Activated T-helper 2 cell treated with anti-CD3 and anti-CD28 coated beads, Interferon-gamma antibody, Interleukin-2, Interleukin-4, amounts not matched to agents 10 μg/mL and 5 μg/mL and 100 μg/mL, durations not matched to agents 14 hours and 24 hours and 36 hours (primary cell): ENCODE measurements around the gene HEATR5A. TPM values are rescaled to one million over a fixed set of nuclear protein-coding genes. Genes with fewer than 3 reads are reported as not detected.

Source experiments
- DNase-seq: peaks from one replicate; pipeline ENCODE4 v3.0.0; 2021; ENCODE audit warnings: low spot score
- H3K27ac Mint-ChIP-seq: one replicate; pipeline ENCODE4 v1.8.0; 2021; ENCODE audit warnings: mixed read lengths
- H3K27me3 Mint-ChIP-seq: one replicate; pipeline ENCODE4 v1.8.0; 2021; ENCODE audit warnings: low read depth, mixed read lengths
- H3K36me3 Mint-ChIP-seq: one replicate; pipeline ENCODE4 v1.8.0; 2021; ENCODE audit warnings: low read depth, mixed read lengths
- H3K4me1 Mint-ChIP-seq: one replicate; pipeline ENCODE4 v1.8.0; 2021; ENCODE audit warnings: low read depth, mixed read lengths
- H3K4me3 Mint-ChIP-seq: one replicate; pipeline ENCODE4 v1.8.0; 2021; ENCODE audit warnings: low read depth, mild to moderate bottlenecking, moderate library complexity, mixed read lengths
- H3K9me3 Mint-ChIP-seq: one replicate; pipeline ENCODE4 v1.8.0; 2021; ENCODE audit warnings: mixed read lengths
- intact Hi-C: fragments of 100-400 bp; cut with micrococcal nuclease; formaldehyde crosslinking; loops from one replicate; pipeline ENCODE4 v1.15.1; 2023
- total RNA-seq: library from RNA; stranded (reverse); gene quantifications from 2 replicates; pipeline ENCODE4 v1.2.3, GENCODE V29; 2022

HEATR5A gene
- total RNA-seq, 1 donor from 2014 or later: 23.1 TPM

DNA sequence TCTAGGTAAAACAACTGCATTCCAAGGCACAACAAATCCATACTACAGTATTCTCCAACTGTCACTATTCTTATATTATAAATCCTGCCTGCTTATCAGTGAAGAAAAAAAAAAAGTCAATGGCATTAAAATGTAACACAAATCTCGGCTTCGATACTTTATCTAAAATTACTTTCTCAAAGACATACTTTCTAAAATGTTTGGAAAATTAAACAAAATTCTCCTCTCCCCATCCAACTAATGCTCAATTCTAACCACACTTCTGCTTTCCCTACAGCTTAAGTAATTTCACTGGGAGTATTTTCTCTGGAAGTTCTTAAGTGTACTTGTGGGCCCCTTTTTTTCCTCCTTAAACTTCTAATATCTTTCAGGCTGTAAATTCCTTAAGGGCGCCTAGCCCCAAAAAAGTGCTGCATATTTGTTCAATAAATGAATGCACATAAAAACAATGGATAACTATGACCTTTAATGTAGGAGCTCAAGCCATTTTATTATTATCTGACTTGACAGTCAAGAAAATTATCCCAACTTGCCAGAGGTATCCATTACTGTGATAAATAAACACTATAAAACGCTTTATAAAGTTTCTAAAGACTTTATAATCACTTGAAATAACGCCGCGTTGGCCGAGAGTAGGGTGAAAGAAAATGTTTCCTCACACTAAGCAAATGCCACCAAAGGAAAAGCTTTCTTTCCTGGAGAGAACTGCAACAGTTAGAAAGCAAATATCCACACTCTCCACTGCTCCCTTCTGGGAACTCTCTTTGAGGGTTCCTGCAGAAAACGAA, 977 bp downstream of the HEATR5A start:
- no peaks in the 10 kb centered on the region for H3K36me3 Mint-ChIP-seq
- H3K27ac Mint-ChIP-seq: no peak overlapping the region
- intact Hi-C loops: no loop called here
- H3K9me3 Mint-ChIP-seq: no peaks in the 10 kb centered on the region
- H3K4me1 Mint-ChIP-seq: peaks cover 24% of the 10 kb centered on the region
- peak overlapping the region; percentile 95 for H3K4me3 Mint-ChIP-seq
- H3K27me3 Mint-ChIP-seq: no peaks in the 10 kb centered on the region
- DNase-seq: no peak

DNA sequence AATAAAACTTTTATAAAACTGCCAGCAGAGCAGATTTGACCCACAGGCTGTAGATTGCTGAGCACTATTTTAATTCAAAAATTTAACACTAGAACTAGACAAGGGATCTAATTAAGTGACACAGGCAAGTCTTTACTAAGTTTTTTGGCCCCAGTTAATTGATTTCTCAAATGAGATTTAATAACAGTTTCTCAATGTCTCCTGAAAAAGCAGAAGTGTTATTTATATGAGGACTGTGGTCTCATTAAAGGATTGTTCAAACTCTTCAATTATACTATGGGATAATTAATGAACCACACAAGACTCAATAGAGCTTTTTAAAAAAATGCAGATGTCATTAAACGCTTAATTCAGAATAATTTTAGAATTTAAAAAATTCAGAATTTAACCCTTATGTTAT, 1.9 kb downstream of the HEATR5A start:
- Mint-ChIP-seq H3K27ac (no peak overlapping the region), H3K36me3 (no peaks in the 10 kb centered on the region), H3K4me1 (peaks cover 29% of the 10 kb centered on the region), H3K4me3 (no peak overlapping the region), H3K9me3 (no peaks in the 10 kb centered on the region), H3K27me3 (no peaks in the 10 kb centered on the region)
- intact Hi-C loops: no loop called here
- no peak for DNase-seq

DNA sequence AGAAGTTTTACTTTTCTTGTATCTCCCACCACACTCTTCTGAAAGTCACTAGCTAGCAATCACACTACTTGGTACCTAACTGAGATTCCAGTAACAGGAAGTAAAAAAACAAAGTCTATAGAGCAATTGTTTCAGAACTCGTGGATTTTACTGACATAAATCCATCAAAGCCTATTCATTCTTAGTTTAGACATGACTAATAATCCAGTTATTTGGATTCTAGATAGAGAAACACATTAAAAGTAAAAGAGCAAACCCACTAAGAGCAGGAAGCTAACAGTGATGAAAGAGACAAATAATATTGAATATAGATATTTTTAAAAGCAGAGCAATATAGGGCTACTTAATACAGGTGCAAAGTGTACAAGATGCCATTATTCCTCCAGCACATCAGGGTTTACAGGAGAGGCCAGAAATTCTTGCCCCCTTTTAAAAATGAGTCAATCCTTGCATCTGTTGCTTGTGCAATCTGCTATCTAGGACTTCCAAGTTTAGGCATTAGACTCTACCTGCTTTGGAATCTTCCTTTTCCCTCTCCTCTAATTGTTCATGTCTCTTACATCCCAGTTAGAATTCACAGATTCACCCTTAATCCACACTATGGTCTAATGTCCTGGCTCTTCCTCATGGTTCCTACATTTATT, 6.0 kb downstream of the HEATR5A start:
- intact Hi-C loops: no loop called here
- no peaks in the 10 kb centered on the region for H3K27me3 Mint-ChIP-seq
- H3K4me1 Mint-ChIP-seq: peaks cover 21% of the 10 kb centered on the region
- H3K9me3 Mint-ChIP-seq: no peaks in the 10 kb centered on the region
- no peaks in the 10 kb centered on the region for H3K36me3 Mint-ChIP-seq
- no peak for DNase-seq
- H3K27ac Mint-ChIP-seq: peak overlapping the region; percentile 5
- H3K4me3 Mint-ChIP-seq: no peak overlapping the region

DNA sequence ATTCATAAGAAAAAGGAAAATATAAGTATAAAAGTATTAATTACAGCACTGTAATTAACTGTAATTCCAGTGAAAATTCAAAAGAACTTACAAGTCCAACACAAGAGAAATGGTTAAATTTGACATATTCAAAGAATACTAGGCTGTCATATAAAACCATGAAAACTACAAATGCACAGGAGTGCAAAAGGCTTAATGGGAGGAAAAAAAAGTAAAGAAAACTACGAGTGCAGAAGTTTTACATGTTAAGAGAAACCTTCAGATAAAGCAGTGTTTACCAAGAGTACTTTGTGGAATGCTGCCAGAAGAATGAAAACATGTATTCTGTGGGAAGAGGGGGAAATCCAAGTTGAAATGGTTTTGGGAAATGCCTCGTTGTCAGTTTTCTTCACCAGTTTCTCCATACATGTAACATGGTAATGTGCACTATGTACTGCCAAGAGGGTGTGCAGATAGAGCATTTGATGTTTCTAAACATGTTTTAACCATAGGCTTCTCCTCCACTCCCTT, 9.1 kb downstream of the HEATR5A start:
- no peaks in the 10 kb centered on the region for H3K36me3 Mint-ChIP-seq
- H3K9me3 Mint-ChIP-seq: no peaks in the 10 kb centered on the region
- H3K27ac Mint-ChIP-seq: no peak overlapping the region
- no peaks in the 10 kb centered on the region for H3K27me3 Mint-ChIP-seq
- H3K4me3 Mint-ChIP-seq: no peak overlapping the region
- DNase-seq: no peak
- intact Hi-C loops: no loop called here
- H3K4me1 Mint-ChIP-seq: peaks cover 14% of the 10 kb centered on the region

DNA sequence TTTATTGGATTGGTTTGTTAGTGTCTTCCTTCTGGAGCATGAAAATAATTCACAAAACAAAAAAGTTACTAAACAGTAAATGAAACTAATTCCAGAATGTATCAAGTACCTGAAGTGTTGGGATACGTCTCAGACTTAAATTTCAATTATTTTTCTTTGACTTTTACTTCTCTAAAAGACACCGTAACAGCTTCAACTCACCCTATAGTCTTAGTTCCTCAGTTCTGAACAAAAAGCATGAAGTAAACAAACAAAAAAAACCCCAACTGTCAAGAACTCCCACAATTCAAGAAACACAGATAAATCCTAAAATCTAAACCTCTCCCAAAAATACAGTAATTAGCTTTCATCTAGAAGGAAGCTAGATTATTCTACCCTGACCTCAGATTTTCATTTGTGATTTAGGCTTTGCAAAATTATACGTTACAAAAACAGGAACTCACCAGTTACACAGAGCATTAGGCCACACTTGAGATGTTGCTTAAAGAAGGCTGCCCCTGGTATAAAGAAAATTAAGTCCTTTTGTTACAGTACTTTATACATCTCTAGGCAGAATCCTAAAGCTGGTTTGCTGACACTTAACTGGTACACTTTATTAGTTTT, 10.2 kb downstream of the HEATR5A start:
- intact Hi-C loops: no loop called here
- Mint-ChIP-seq H3K36me3 (no peaks in the 10 kb centered on the region), H3K27me3 (no peaks in the 10 kb centered on the region), H3K4me3 (no peak overlapping the region), H3K27ac (no peak overlapping the region), H3K4me1 (peaks cover 18% of the 10 kb centered on the region), H3K9me3 (no peaks in the 10 kb centered on the region)
- DNase-seq: no peak

DNA sequence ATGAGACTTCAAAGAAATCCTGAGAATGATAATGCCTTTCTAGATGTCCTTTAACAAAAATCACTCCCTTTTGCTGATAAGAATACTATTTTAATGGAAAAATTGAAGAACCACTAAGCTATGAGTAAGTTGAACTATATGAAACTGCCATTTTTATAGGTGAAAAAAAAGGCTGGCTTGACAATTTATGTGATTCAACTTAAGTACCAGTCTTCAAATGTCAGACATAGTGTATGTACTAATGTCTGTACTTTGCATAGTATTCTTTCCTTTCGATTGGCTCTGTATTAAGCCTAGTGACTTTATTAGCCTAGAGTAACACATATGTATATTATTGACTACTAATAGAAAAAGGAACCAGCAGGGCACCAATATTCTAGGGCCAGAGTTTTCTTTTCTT, 11.9 kb downstream of the HEATR5A start:
- no peaks in the 10 kb centered on the region for H3K9me3 Mint-ChIP-seq

DNA sequence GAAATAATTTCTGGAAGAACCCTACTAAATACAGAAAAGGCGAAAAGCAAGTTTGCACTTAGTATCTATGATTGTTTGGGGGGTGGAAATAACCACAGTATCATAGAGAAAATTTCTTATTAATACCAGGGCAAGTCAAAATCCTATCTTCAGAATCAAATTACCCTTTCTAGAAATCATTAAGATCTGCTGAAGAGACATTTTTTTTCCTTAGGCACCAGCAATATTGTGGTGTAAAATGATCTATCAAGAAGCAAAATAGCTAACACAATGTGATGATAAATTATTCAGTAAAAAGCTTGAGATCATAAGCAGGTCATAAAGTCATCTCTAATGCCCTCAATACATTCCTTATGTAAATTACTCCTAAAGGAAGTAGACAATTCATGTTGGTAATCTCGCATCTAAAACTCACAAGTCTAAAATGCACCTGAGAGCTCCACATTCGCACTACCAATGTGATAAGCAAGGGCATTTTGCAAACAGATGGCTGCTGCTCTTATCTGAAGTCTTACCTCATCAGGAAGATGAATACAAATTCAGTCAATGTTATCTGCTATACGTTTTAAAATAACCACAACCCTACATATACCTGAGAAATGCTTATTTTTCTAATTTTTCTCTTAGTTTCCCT, 14.6 kb downstream of the HEATR5A start:
- Mint-ChIP-seq H3K4me1 (peaks cover 16% of the 10 kb centered on the region), H3K36me3 (peaks cover 9% of the 10 kb centered on the region), H3K27ac (no peak overlapping the region), H3K4me3 (no peak overlapping the region), H3K27me3 (no peaks in the 10 kb centered on the region), H3K9me3 (no peaks in the 10 kb centered on the region)
- intact Hi-C loops: no loop called here
- DNase-seq: no peak

More for the DNA sequence above, 11.9 kb downstream of the HEATR5A start:
- H3K36me3 Mint-ChIP-seq: no peaks in the 10 kb centered on the region
- peak overlapping the region; percentile 7 for H3K27ac Mint-ChIP-seq
- no peak for DNase-seq
- no peak overlapping the region for H3K4me3 Mint-ChIP-seq
- peaks cover 12% of the 10 kb centered on the region for H3K4me1 Mint-ChIP-seq
- H3K27me3 Mint-ChIP-seq: no peaks in the 10 kb centered on the region
- intact Hi-C loops: loop anchor here (1.0 kb wide), 1 partner anchor 8 kb away; no protein-coding TSS in a partner anchor

DNA sequence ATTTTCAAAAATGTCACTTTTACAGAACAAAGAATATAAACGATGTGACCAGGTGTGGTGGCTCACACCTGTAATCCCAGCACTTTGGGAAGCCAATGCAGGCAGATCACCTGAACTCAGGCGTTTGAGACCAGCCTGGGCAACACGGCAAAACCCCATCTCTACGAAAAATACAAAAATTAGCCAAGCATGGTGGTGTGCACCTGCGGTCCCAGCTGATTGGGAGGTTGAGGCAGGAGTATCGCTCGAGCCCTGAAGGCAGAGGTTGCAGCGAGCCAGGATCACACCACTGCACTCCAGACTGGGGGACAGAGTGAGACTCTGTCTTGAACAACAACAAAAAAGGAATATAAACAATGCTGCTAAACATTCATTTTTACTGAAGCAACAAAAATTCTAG, 15.2 kb downstream of the HEATR5A start:
- H3K9me3 Mint-ChIP-seq: no peaks in the 10 kb centered on the region
- no peak overlapping the region for H3K27ac Mint-ChIP-seq
- no peak overlapping the region for H3K4me3 Mint-ChIP-seq
- DNase-seq: no peak
- peaks cover 11% of the 10 kb centered on the region for H3K36me3 Mint-ChIP-seq
- H3K4me1 Mint-ChIP-seq: peaks cover 16% of the 10 kb centered on the region
- intact Hi-C loops: no loop called here
- no peaks in the 10 kb centered on the region for H3K27me3 Mint-ChIP-seq

DNA sequence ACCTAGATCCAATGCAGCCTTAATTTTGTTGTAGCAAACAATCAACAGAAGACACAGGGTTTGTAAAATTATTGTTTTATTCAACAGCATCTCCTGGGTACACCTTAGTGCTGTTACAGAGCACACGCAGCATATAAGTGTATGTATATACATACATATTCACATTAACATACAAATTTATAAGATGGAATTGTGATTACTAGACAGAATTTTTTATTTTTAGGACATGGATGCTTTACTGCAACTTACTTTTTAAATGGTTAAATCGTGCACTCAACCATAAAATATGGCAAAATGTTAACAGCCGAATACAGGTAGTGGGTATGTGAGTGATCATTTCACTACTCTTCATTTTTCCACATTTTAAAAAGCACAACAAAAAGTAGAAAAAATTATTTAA, 16.6 kb downstream of the HEATR5A start:
- no peak overlapping the region for H3K27ac Mint-ChIP-seq
- no peak overlapping the region for H3K4me3 Mint-ChIP-seq
- peaks cover 21% of the 10 kb centered on the region for H3K4me1 Mint-ChIP-seq
- no peaks in the 10 kb centered on the region for H3K9me3 Mint-ChIP-seq
- intact Hi-C loops: no loop called here
- no peak for DNase-seq
- H3K36me3 Mint-ChIP-seq: peaks cover 17% of the 10 kb centered on the region
- no peaks in the 10 kb centered on the region for H3K27me3 Mint-ChIP-seq

DNA sequence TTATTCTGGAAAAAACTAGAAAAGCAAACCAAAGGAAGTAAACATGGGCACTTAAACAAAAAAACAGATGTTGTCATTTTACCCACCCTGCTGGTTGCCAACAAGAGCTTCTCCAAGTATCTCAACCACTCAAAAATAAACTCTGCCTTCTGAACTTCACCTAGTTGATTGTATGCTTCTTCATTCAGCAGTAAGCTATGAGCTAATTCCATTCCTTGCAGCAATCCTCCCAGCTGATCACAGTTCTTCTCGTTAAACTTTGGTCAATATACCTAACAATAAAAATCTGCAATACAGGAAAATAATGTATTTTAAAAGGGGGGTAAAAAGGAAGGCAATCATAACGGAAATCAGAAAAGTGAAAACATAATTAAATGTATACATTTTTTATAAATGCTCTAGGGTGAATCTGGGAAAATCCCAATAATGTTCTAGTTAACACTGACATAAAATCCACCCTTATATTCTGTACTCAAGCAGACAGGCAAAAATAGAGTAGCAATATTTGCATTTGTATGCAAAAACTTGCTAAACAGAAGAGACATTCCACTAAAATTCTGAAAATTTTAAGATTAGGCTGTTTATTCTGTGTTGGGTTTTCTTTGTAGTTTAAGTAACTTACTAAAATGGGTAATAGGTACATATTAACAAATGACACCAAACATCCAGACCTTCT, 17.4 kb downstream of the HEATR5A start:
- no peaks in the 10 kb centered on the region for H3K9me3 Mint-ChIP-seq
- intact Hi-C loops: no loop called here
- H3K27me3 Mint-ChIP-seq: no peaks in the 10 kb centered on the region
- DNase-seq: no peak
- H3K4me3 Mint-ChIP-seq: no peak overlapping the region
- peaks cover 26% of the 10 kb centered on the region for H3K4me1 Mint-ChIP-seq
- H3K36me3 Mint-ChIP-seq: peaks cover 25% of the 10 kb centered on the region
- H3K27ac Mint-ChIP-seq: no peak overlapping the region

DNA sequence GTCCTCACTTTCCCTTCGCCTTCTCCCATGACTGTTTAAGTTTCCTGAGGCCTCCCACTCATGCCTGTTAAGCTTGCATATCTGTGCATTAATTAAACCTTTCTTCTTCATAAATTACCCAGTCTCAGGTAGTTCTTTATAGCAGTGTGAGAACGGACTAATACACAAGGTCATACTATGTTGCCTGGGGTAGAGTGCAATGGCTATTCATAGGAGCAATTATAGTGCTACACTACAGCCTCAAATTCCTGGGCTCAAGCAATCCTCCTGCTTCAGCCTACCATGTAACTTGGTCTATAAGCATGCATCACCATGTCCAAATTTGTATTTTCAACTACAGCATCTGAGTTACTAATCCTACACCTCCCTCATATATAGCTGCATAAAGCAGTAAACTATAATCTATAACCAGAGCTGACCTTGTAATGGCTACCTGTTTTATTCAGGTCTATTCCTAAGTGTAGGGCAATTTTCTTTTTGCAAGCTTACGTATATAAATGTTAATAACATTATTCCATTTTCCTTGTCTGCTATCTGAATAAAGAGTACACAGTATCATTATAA, 18.9 kb downstream of the HEATR5A start:
- intact Hi-C loops: no loop called here
- DNase-seq: no peak
- Mint-ChIP-seq H3K27me3 (no peaks in the 10 kb centered on the region), H3K9me3 (no peaks in the 10 kb centered on the region), H3K36me3 (peaks cover 31% of the 10 kb centered on the region), H3K27ac (no peak overlapping the region), H3K4me3 (no peak overlapping the region), H3K4me1 (peaks cover 28% of the 10 kb centered on the region)

DNA sequence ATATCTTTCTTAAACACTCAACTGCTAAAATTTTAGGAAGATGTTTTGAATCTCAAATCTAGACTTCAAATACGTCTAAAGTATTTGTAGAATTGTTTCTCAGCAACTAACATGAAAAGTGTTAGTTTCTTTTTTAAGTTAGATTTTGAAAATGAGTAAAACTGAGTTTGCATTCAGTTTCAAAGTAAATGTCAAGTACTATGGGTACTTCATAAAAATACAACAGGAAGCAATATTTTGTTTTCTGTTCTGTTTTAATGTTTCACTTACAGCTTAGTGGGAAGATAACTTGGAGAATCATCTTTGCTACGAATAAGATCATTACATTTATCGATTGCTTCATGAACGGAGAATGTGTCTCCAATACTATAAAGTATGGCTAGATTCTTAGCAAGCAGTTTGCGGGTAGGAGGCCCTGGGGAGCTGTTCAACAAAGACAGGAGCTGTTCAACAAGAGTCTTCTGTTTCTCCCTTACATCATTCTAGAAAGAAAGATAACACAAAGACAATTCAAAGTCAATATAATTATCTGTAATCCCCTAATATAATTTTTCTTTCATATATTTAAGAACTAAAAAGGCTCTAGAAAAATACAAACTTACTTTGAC, 20.2 kb downstream of the HEATR5A start:
- Mint-ChIP-seq H3K9me3 (no peaks in the 10 kb centered on the region), H3K27me3 (no peaks in the 10 kb centered on the region), H3K4me1 (peaks cover 25% of the 10 kb centered on the region), H3K27ac (peak overlapping the region; percentile 75), H3K4me3 (no peak overlapping the region), H3K36me3 (peaks cover 33% of the 10 kb centered on the region)
- intact Hi-C loops: loop anchor here (1.0 kb wide), 3 partner anchors 8 to 21 kb away; no protein-coding TSS in a partner anchor
- no peak for DNase-seq
